ENCODE results near the gene INO80D. TPM values are rescaled to one million over a fixed set of nuclear protein-coding genes. Genes with fewer than 3 reads are reported as not detected.
A peak's percentile ranks its signal among the peaks of the same experiment; 100 is the strongest.
"Not testable (repeated sequence)": the region's sequence is repeated elsewhere in the genome, so short reads cannot be mapped to it uniquely, and the experiment has no call there.

INO80D gene
- total RNA-seq, 2 donors from 2014 or later, result 27.6 to 35.2 TPM

GRCh38 chr2:206020171-206020570 lies 65.8 kb downstream of the INO80D start:
- peaks cover 43% of the 10 kb centered on the region for H3K9me3 ChIP-seq (ENCODE audit: control insufficient read depth, low read length)

GRCh38 chr2:206015746-206016145 lies 70.2 kb downstream of the INO80D start:
- H3K4me1 Mint-ChIP-seq; H3K27ac Mint-ChIP-seq; H3K4me1 ChIP-seq (ENCODE audit: control insufficient read depth, insufficient read depth, low read length); H3K27me3 ChIP-seq (ENCODE audit: control insufficient read depth, insufficient read depth, low read length, poor library complexity, severe bottlenecking); DNase-seq; H3K27ac ChIP-seq (ENCODE audit: low read depth, low read length); H3K9ac ChIP-seq (ENCODE audit: extremely low read depth, low read length, poor library complexity, severe bottlenecking); H3K27me3 Mint-ChIP-seq (ENCODE audit: insufficient read depth); H3K4me3 Mint-ChIP-seq: not testable (repeated sequence)
- Mint-ChIP-seq H3K9me3 (peaks cover 39% of the 10 kb centered on the region), H3K36me3 (ENCODE audit: low read depth) (peaks cover 89% of the 10 kb centered on the region)
- H3K4me3 ChIP-seq (ENCODE audit: low read length), result peak overlapping the region; percentile 26
- 95% methylated on average over 2 of the region's 2 CpGs for WGBS, 2 experiments (ENCODE audit: insufficient coverage in 1 of 2, insufficient read length in 1 of 2)
- peaks cover 87% of the 10 kb centered on the region for H3K36me3 ChIP-seq (ENCODE audit: control insufficient read depth, insufficient read depth, low read length)
- H3K9me3 ChIP-seq (ENCODE audit: control insufficient read depth, low read length), result peaks cover 47% of the 10 kb centered on the region

More at GRCh38 chr2:206020171-206020570, 65.8 kb downstream of the INO80D start:
- 96 to 100% methylated on average over 1 to 2 of the region's 2 CpGs for WGBS, 2 experiments (ENCODE audit: insufficient coverage in 1 of 2, insufficient read length in 1 of 2)
- Mint-ChIP-seq H3K4me1 (no peaks in the 10 kb centered on the region), H3K36me3 (ENCODE audit: low read depth) (peaks cover 67% of the 10 kb centered on the region), H3K4me3 (no peak overlapping the region), H3K9me3 (peaks cover 29% of the 10 kb centered on the region), H3K27ac (no peak overlapping the region), H3K27me3 (ENCODE audit: insufficient read depth) (no peaks in the 10 kb centered on the region)
- no peak for DNase-seq
- Histone ChIP-seq H3K27me3 (ENCODE audit: control insufficient read depth, insufficient read depth, low read length, poor library complexity, severe bottlenecking) (no peaks in the 10 kb centered on the region), H3K27ac (ENCODE audit: low read depth, low read length) (no peak overlapping the region), H3K4me3 (ENCODE audit: low read length) (no peak overlapping the region), H3K36me3 (ENCODE audit: control insufficient read depth, insufficient read depth, low read length) (peaks cover 70% of the 10 kb centered on the region), H3K4me1 (ENCODE audit: control insufficient read depth, insufficient read depth, low read length) (no peaks in the 10 kb centered on the region), H3K9ac (ENCODE audit: extremely low read depth, low read length, poor library complexity, severe bottlenecking) (no peak overlapping the region)
- TF ChIP-seq, protein P1, sequence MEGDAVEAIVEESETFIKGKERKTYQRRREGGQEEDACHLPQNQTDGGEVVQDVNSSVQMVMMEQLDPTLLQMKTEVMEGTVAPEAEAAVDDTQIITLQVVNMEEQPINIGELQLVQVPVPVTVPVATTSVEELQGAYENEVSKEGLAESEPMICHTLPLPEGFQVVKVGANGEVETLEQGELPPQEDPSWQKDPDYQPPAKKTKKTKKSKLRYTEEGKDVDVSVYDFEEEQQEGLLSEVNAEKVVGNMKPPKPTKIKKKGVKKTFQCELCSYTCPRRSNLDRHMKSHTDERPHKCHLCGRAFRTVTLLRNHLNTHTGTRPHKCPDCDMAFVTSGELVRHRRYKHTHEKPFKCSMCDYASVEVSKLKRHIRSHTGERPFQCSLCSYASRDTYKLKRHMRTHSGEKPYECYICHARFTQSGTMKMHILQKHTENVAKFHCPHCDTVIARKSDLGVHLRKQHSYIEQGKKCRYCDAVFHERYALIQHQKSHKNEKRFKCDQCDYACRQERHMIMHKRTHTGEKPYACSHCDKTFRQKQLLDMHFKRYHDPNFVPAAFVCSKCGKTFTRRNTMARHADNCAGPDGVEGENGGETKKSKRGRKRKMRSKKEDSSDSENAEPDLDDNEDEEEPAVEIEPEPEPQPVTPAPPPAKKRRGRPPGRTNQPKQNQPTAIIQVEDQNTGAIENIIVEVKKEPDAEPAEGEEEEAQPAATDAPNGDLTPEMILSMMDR (conservative IDR thresholded peaks at IDR 0.05), result no peak

DNA sequence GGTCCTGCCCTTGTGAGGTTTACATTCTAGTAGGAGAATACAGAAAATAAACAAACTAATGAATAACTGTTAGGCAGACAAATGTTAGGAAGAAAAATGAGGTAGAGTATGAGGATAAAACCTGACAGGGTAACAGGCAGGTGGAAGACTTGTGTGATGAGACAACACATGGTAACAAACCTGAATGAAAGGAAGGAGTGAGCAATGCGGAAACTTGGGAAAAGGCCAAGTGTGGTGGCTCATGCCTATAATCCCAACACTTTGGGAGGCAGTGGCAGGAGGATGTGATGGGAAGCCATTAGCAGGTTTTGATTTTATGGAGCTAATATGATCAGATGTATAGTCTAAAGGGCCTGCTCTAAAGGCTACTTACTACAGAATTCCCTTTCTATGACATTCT lies 74.2 kb downstream of the INO80D start:
- no peak for DNase-seq
- WGBS, 2 experiments (ENCODE audit: insufficient coverage in 1 of 2, insufficient read length in 1 of 2), result 97% methylated on average over 1 of the region's 1 CpG; no CpG with 5 or more reads in 1 of the 2 experiments
- H3K27ac Mint-ChIP-seq, result no peak overlapping the region
- no peak overlapping the region for H3K4me3 ChIP-seq (ENCODE audit: low read length)
- peaks cover 27% of the 10 kb centered on the region for H3K9me3 Mint-ChIP-seq
- no peaks in the 10 kb centered on the region for H3K27me3 ChIP-seq (ENCODE audit: control insufficient read depth, insufficient read depth, low read length, poor library complexity, severe bottlenecking)
- H3K36me3 Mint-ChIP-seq (ENCODE audit: low read depth), result peaks cover 79% of the 10 kb centered on the region
- H3K4me1 Mint-ChIP-seq, result no peaks in the 10 kb centered on the region
- H3K27me3 Mint-ChIP-seq (ENCODE audit: insufficient read depth), result no peaks in the 10 kb centered on the region
- peaks cover 91% of the 10 kb centered on the region for H3K36me3 ChIP-seq (ENCODE audit: control insufficient read depth, insufficient read depth, low read length)
- peaks cover 20% of the 10 kb centered on the region for H3K9me3 ChIP-seq (ENCODE audit: control insufficient read depth, low read length)
- H3K4me3 Mint-ChIP-seq, result no peak overlapping the region
- H3K4me1 ChIP-seq (ENCODE audit: control insufficient read depth, insufficient read depth, low read length), result no peaks in the 10 kb centered on the region
- H3K9ac ChIP-seq (ENCODE audit: extremely low read depth, low read length, poor library complexity, severe bottlenecking), result no peak overlapping the region
- H3K27ac ChIP-seq (ENCODE audit: low read depth, low read length), result no peak overlapping the region
- TF ChIP-seq, protein P1 (conservative IDR thresholded peaks at IDR 0.05), result no peak
